Right lung (tissue), 5 donors: ENCODE results near the gene RAD51B. TPM values are rescaled to one million over a fixed set of nuclear protein-coding genes. Genes with fewer than 3 reads are reported as not detected.
A peak's percentile ranks its signal among the peaks of the same experiment; 100 is the strongest.
"Not testable (repeated sequence)": the region's sequence is repeated elsewhere in the genome, so short reads cannot be mapped to it uniquely, and the experiment has no call there.

ENCODE experiments used
- DNase-seq, 2 donors: peaks; one replicate each; pipeline ENCODE4 v3.0.0-alpha.2; 2013
- polyA plus RNA-seq, 5 donors: library from polyadenylated mRNA; unstranded; fragments of 120-200 nt; gene quantifications; one replicate each; pipeline versions ENCODE4 v1.2.1 to v1.2.3, GENCODE V29; 2013; ENCODE audit warnings: inconsistent platforms in 1 of 5, low replicate concordance in 1 of 5; ENCODE audit not compliant: insufficient read length in 5 of 5, insufficient read depth in 1 of 5

The RAD51B gene
- polyA plus RNA-seq, 5 donors, result 8.1 to 15.5 (median 11.8) TPM

DNA sequence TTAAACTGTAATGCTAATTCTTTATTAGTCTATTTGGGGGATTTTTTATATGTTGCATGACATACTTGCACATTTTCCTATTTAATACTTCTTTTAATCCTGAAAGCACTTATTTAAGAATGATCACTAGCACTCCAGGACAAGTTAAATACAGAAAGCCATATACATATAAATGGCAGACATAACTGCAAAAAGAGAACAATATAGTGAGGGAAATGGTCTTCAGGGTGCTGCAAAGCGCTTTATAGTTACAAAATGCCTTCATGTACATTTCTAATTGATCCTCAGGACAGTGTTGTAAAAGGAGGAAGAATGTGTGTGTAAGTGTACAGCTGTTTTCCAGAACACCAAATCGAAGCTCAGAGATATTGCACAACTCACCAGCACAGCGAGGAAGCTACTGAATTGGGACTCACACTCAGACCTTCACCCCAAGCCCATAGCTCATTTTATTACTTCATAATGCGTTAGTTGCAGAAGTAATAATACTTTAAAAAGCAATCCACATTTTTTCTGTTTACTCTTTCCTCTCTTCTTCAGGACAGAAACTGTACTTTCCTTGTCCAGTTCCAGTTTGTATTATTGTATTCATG lies 428.2 kb downstream of the RAD51B start:
- DNase-seq, result peak in 1 of 2 donors; percentile 64

- DNase-seq, result peak; percentile 77 to 79
Measured at GRCh38 chr14:68248481-68249255, 429.1 kb downstream of the RAD51B start.

GRCh38 chr14:68249661-68250451 lies 430.3 kb downstream of the RAD51B start:
- no peak for DNase-seq

DNA sequence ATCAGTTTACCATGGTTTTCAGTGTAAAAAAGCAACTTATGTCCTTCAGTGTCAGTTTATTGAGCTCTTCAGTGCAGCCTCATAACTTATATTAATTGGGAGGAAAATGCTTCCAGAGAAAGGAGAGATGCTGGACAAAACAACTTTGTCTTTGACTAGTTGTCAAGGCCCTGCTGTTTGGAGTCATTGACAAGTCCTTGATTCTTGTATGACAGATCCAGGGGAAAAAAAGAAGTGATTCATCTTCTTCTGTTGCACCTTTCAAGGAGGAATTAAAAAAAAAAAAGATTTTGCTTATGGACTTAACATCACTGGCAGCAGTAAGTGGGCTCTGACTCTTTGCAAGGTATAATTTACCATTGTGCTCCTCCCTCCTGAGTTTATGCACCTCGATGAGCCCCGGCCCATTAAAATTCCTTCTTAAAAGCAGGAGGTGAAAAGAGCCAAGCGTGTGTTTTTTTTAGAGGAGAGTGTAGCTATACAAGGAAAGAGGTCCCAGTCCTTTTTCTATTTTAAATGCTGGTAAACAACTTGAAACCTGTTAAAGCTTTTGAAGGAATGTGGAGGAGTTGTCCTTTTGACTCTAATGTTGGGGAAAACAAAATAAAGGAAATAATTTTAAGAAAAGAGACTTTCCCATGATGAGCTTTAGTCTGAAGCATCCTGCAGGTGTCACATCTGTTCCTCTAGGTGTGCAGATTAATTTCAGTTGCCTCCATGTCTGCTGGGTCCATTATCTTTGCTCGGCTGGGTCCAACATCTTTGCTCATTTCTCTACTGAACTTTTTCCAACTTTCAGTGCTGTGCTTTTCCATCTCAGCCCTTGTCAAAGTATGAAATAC lies 431.6 kb downstream of the RAD51B start:
- no peak for DNase-seq

DNA sequence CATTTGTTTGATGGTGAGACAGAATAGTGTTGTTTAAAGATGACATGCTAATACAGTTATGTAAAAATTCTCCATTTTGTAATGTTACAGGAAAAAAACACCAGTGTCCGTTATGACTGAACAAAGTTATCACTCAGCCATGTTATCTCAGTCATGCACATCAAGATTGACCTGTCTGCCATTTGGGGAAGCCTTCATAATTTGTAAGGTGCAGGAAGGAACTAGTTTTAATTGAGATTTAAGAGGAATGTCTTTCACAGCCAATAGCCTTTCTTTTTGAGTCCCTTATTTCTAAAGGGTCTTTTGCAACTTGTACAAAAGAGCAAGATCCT lies 432.2 kb downstream of the RAD51B start:
- no peak for DNase-seq

DNA sequence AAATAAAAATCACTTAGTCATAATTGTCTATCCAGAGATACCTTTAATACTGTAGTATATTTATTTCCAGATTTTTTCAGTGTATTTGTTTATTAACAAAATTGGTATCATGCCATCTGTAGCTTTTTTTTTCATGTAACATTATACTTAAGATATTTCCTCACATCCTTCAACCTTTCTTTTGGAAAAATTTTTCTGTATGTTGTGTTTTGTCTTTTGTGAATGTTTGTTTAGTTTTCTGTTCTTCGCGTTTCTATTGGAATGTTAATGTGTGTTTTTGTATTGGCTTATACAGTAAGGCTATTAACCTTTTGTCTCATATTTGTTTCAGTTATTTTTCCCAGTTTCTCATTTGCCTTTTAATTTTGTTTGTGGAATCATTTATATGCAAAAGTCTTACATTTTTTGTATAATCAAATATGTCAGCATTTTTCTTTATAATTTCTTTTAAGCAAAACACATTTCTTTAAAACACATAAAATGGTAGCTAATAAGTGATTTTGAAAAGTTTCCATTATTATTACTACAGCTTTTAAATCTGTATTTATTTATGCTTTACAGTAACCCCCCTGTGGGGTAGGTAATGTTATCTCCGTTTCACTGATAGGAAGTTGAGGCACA lies 433.7 kb downstream of the RAD51B start:
- no peak for DNase-seq

- no peak for DNase-seq
Measured at GRCh38 chr14:68253878-68254528, 434.4 kb downstream of the RAD51B start.

DNA sequence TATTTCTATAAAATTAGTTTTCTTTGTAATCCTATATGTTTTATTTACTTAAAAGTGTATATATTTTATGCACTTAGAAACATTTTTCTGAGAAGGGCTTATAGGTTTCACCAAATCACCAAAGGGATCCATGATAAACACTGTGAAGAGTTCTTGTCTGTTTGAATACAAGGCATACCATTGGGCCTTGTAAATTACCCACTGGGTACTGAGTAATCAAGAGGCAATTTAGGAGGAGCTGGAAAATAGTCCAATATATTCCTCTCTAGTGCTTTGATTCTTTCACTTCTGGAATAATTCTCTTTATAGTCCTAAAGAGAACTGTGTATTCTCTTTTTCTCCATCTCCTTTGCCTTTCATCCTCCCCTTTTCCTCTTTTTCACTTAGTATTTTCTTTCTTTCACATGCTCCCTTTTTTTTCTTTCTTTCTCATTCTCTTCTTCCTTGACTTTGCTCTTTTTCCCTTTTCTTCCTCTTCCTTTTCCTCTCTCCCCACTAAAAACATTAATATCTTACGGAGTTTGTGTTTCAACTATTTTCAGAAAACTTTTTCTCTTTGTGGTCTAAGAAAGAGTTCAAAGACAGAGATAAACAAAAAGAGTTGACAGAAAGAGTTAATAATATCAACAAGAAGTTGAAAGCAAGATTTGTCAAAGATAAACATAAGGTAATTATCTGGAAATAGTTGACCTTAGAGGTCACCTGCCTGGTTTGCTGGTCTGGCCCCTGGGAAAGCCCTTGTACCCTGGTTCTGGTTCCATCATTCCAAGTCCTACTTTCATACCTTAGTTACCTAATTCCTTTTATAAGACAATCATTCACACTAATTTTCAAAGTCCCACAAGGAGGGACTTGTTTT lies 435.3 kb downstream of the RAD51B start:
- no peak for DNase-seq

DNA sequence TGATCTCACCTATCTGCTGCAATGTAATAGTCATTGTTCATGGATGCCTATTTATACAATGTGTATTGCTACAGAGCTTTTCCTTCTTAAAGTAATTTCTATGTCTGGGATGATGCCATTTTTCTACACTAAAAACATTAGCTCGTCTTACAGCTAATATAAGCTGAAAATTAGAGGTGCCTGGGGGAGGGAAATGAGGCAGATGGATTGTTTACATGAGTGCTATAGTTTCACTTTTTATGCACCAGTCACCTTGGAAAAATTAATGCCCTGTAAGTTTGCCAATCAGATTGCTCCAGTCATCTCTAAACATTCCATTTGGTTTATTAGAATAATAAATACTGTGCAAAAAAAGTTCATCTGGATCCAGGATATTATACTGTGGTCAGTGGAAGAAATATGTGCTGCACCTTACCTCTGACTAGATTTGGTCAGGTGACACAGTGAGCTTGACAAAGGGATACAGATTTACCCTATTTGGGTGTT lies 436.2 kb downstream of the RAD51B start:
- DNase-seq, result no peak

GRCh38 chr14:68257969-68258368 lies 438.4 kb downstream of the RAD51B start:
- DNase-seq, result no peak

- not testable (repeated sequence) for DNase-seq
Measured at GRCh38 chr14:68258995-68259394, 439.4 kb downstream of the RAD51B start.

GRCh38 chr14:68260121-68260520 lies 440.5 kb downstream of the RAD51B start:
- no peak for DNase-seq

DNA sequence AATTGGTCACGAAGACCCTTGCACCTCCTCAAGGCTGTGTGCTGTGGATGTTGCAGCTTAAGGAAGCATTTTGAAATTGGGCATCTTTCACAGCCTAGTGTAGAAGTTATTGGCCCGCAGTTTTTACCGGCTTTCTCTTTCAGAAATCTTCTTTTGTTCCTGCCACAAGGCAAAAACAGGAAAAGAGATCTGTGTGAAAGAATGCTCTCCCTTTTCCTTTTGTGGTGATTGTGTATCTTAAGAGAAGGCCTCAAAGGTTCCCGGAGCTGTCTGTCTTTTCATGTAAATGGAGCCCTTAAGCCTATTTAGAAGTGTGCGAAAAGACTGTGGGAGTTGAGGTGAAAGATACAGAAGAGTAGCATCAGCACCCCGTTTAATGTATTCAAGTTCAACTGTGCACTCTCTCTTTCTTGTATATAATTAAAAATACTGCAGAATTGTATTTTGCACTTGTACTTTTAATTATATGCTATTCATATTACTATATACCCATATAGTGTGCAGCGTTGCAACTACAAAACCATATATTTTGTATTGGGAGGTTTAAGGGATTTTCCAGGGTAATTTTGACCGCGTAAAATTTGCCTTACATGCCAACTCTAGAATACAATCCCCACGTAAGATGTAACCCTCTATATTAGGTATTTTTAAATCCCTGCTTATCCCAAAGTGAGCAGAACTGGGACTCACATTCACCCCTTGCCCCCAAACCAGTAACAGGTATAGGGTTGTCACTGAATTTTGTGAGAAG lies 441.7 kb downstream of the RAD51B start:
- DNase-seq, result no peak

GRCh38 chr14:68262567-68262966 lies 443.0 kb downstream of the RAD51B start:
- no peak for DNase-seq

DNA sequence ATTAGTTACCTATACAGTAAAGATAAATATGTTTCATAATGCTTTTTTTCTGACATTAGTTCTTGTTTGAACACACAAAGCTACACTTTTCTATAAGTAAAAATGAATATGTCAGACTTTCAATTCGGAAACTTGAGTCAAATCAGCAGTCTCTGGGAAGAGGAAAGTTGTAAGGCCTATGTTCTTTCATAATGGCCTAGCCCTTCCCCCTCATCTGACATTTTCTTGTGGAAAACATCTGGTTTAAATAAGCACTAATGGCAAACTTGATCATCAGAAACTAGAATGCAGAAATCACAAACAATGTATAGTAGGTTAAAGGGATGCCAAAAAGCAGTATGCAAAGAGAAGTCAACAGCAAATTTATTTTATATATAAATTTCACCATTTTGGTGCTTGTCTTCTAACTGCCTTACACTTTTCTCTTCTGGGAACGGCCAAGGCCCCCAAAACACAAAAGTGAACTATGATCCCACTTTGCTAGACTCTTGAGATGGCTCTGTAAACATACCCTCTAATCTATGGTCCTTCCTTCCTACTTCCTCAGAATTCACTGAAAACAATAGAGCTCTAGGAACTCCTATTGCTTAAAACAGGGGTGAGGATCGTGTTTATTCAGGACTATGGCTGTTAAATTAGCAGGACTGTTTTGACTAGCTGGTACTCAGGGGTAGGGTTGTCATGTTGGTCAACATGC lies 444.1 kb downstream of the RAD51B start:
- DNase-seq, result peak; percentile 56 to 71

- no peak for DNase-seq
Measured at GRCh38 chr14:68264260-68264569, 444.6 kb downstream of the RAD51B start.

DNA sequence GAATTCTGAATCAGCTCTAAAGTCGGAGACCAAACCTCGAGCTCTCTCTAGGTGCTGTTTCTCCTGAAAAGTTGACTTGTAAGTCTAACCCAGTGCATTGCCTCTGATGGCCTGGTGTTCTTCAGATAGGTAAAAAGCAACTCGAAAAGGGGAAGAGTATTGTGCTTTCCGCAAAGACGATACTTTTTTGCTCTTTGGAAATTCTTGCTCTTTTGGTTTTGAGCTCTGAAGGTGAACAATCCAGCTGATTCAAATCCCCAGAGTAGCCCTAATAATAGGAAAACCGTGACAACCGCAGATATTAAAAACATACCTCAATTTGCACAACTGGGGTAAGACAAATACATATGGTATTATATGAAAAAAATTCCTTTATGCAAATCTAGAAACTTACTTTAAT lies 447.4 kb downstream of the RAD51B start:
- DNase-seq, result no peak

GRCh38 chr14:68268197-68268596 lies 448.6 kb downstream of the RAD51B start:
- DNase-seq, result no peak

DNA sequence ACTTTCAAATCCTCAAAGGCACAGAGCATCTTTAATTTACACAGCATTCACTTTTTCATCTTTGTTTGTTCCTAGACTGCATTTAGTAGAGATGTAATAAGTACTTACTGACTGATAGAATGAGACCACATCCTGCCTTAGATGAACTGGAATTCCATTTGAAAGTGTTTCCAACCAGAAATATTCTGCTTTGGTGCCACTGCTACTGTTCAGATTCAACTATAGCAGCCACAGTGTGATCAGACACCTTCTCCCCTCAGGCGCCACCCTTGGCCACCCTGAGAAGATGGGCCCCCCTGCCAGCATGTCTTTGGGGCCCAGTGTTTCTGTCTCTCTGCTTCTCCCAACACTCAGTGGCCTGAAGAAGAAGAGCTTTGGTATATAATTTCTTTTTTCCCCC lies 449.1 kb downstream of the RAD51B start:
- DNase-seq, result no peak
